IMR-90 (cell line): ENCODE results near the gene GCK. TPM values are rescaled to one million over a fixed set of nuclear protein-coding genes. Genes with fewer than 3 reads are reported as not detected.

Experiments used
- ATAC-seq: fragments of 200-7000 bp; cut with Tn5 transposase; 2 replicates; pipeline ENCODE4 v1.9.1; 2020; ENCODE audit warnings: low read depth, mild to moderate bottlenecking, moderate library complexity
- BruUV-seq: library from RNA; stranded (reverse); fragments of 400-500 nt; replicated peaks from 2 replicates; lab custom pipeline; 2021; lab: Mats Ljungman, UMichigan
- CTCF ChIA-PET: fragments of 300-600 bp; formaldehyde crosslinking; extraction: SDS; loops from one replicate; lab custom pipeline; 2021; ENCODE audit warnings: antibody characterized with exemption; lab: Yijun Ruan, JAX
- POLR2A ChIA-PET: fragments of 300-600 bp; sonication (Branson Sonifier 250); formaldehyde crosslinking; loops from one replicate; lab custom pipeline; 2022; ENCODE audit warnings: antibody characterized with exemption; ENCODE audit not compliant: unreplicated experiment; lab: Charles Lee
- DNase-seq: peaks from one replicate; pipeline ENCODE4 v3.0.0; 2013
- H2AFZ ChIP-seq: replicated peaks from 2 replicates; pipeline ENCODE3; 2013; ENCODE audit warnings: low read length, mild to moderate bottlenecking; ENCODE audit not compliant: poor library complexity
- H2AK5ac ChIP-seq: 2 replicates; pipeline ENCODE4 v1.6.1; 2013; ENCODE audit warnings: low read depth, low read length, inconsistent platforms
- H2AK9ac ChIP-seq: replicated peaks from 2 replicates; pipeline ENCODE3; 2013; ENCODE audit warnings: mild to moderate bottlenecking, low read depth, low read length, moderate library complexity; ENCODE audit not compliant: poor library complexity
- H2BK120ac ChIP-seq: 2 replicates; pipeline ENCODE4 v1.6.1; 2013; ENCODE audit warnings: low read depth, low read length, inconsistent platforms
- H2BK15ac ChIP-seq: 3 replicates; pipeline ENCODE4 v1.6.1; 2013; ENCODE audit warnings: low read depth, low read length, inconsistent platforms
- H2BK20ac ChIP-seq: 2 replicates; pipeline ENCODE4 v1.6.1; 2013; ENCODE audit warnings: low read depth, mild to moderate bottlenecking, inconsistent platforms, low read length, moderate library complexity
- H2BK5ac ChIP-seq: 2 replicates; pipeline ENCODE4 v1.6.1; 2013; ENCODE audit warnings: mild to moderate bottlenecking, low read depth, low read length, inconsistent platforms; ENCODE audit not compliant: poor library complexity, severe bottlenecking
- H3K14ac ChIP-seq: replicated peaks from 2 replicates; pipeline ENCODE4 v1.6.1; 2013; ENCODE audit warnings: low read depth, low read length, inconsistent platforms
- H3K18ac ChIP-seq: 2 replicates; pipeline ENCODE4 v1.6.1; 2013; ENCODE audit warnings: low read depth, low read length, control low read depth
- H3K23ac ChIP-seq: 2 replicates; pipeline ENCODE4 v1.6.1; 2013; ENCODE audit warnings: low read depth, low read length, inconsistent platforms
- H3K27ac ChIP-seq: 2 replicates; pipeline ENCODE4 v1.5.1; 2013; ENCODE audit warnings: mild to moderate bottlenecking, control low read depth, low read length; ENCODE audit not compliant: insufficient read depth
- H3K27me3 ChIP-seq: 2 replicates; pipeline ENCODE4 v1.6.1; 2013; ENCODE audit warnings: low read length; ENCODE audit not compliant: control insufficient read depth, insufficient read depth
- H3K36me3 ChIP-seq: 2 replicates; pipeline ENCODE4 v1.6.1; 2013; ENCODE audit warnings: low read length, mixed read lengths; ENCODE audit not compliant: control insufficient read depth, insufficient read depth
- H3K4ac ChIP-seq: 2 replicates; pipeline ENCODE4 v1.6.1; 2013; ENCODE audit warnings: low read depth, low read length, inconsistent platforms
- H3K4me1 ChIP-seq: 2 replicates; pipeline ENCODE4 v1.6.1; 2013; ENCODE audit warnings: low read length, mixed read lengths; ENCODE audit not compliant: control insufficient read depth, insufficient read depth
- H3K4me2 ChIP-seq: 2 replicates; pipeline ENCODE4 v1.6.1; 2013; ENCODE audit warnings: low read depth, mild to moderate bottlenecking, control low read depth, low read length, moderate library complexity
- H3K4me3 ChIP-seq: 2 replicates; pipeline ENCODE4 v1.5.1; 2013; ENCODE audit warnings: low read depth, mild to moderate bottlenecking, control low read depth, low read length, moderate library complexity; ENCODE audit not compliant: insufficient read depth
- H3K56ac ChIP-seq: 2 replicates; pipeline ENCODE4 v1.6.1; 2013; ENCODE audit warnings: low read length, inconsistent platforms; ENCODE audit not compliant: insufficient read depth; ENCODE audit errors: extremely low read depth
- H3K79me1 ChIP-seq, 2 experiments: 2 replicates each; pipeline ENCODE4 v1.6.1; 2013; ENCODE audit warnings: low read length in 2 of 2, inconsistent platforms in 1 of 2, low read depth in 1 of 2
- H3K9ac ChIP-seq: 2 replicates; pipeline ENCODE4 v1.6.1; 2013; ENCODE audit warnings: low read depth, low read length, control low read depth
- H3K9me1 ChIP-seq: 2 replicates; pipeline ENCODE4 v1.6.1; 2013; ENCODE audit warnings: low read length, inconsistent platforms; ENCODE audit not compliant: insufficient read depth
- H3K9me3 ChIP-seq: 2 replicates; pipeline ENCODE4 v1.6.1; 2013; ENCODE audit warnings: low read length; ENCODE audit not compliant: control insufficient read depth, insufficient read depth
- H4K20me1 ChIP-seq: 2 replicates; pipeline ENCODE4 v1.6.1; 2013; ENCODE audit warnings: low read length, inconsistent platforms; ENCODE audit not compliant: insufficient read depth
- H4K5ac ChIP-seq: 2 replicates; pipeline ENCODE4 v1.6.1; 2013; ENCODE audit warnings: mild to moderate bottlenecking, low read depth, low read length, control low read depth
- H4K8ac ChIP-seq, 2 experiments: 2 replicates each; pipeline ENCODE4 v1.6.1; 2013; ENCODE audit warnings: low read depth in 2 of 2, low read length in 2 of 2, control low read depth in 1 of 2, inconsistent platforms in 1 of 2
- H4K91ac ChIP-seq: 2 replicates; pipeline ENCODE4 v1.6.1; 2013; ENCODE audit warnings: low read depth, low read length, inconsistent platforms; ENCODE audit not compliant: insufficient read depth
- BHLHE40 ChIP-seq: fragments of 150-350 bp; IDR thresholded peaks from 2 replicates; pipeline ENCODE4 v1.6.1; 2016; ENCODE audit warnings: mild to moderate bottlenecking, low read depth, low read length
- CEBPB ChIP-seq: IDR thresholded peaks from 2 replicates; pipeline ENCODE4 v1.6.1; 2012; ENCODE audit warnings: low read depth, low read length, improper control_type of control experiment
- MAZ ChIP-seq: IDR thresholded peaks from 2 replicates; pipeline ENCODE4 v1.6.1; 2012; ENCODE audit warnings: low read depth, mild to moderate bottlenecking, low read length, improper control_type of control experiment, moderate library complexity, borderline replicate concordance
- MXI1 ChIP-seq: IDR thresholded peaks from 2 replicates; pipeline ENCODE4 v1.6.1; 2012; ENCODE audit warnings: low read depth, mild to moderate bottlenecking, low read length, moderate library complexity, borderline replicate concordance
- NFE2L2 ChIP-seq: fragments of 150-350 bp; IDR thresholded peaks from 2 replicates; pipeline ENCODE4 v1.6.1; 2016; ENCODE audit warnings: low read depth, mild to moderate bottlenecking, low read length
- POLR2A ChIP-seq: IDR thresholded peaks from 2 replicates; pipeline ENCODE4 v1.6.1; 2012; ENCODE audit warnings: mild to moderate bottlenecking, low read depth, low read length
- RAD21 ChIP-seq: IDR thresholded peaks from 2 replicates; pipeline ENCODE4 v1.6.1; 2012; ENCODE audit warnings: low read length, improper control_type of control experiment
- RCOR1 ChIP-seq: IDR thresholded peaks from 2 replicates; pipeline ENCODE4 v1.6.1; 2012; ENCODE audit warnings: mild to moderate bottlenecking, low read length, improper control_type of control experiment; ENCODE audit not compliant: insufficient replicate concordance
- RFX5 ChIP-seq: IDR thresholded peaks from 2 replicates; pipeline ENCODE4 v1.8.0; 2012; ENCODE audit warnings: low read depth, mild to moderate bottlenecking, low read length, moderate library complexity
- SMC3 ChIP-seq: fragments of 150-350 bp; IDR thresholded peaks from 2 replicates; pipeline ENCODE4 v1.6.1; 2016; ENCODE audit warnings: low read depth, mild to moderate bottlenecking, antibody characterized with exemption, low read length, moderate library complexity
- WGBS, 2 experiments: methylation state at CpG; one replicate each; pipeline versions ENCODE4 v1.1.5 to v1.1.7; 2013; ENCODE audit warnings: missing lambda C conversion rate in 2 of 2; ENCODE audit not compliant: insufficient read length in 1 of 2; ENCODE audit errors: extremely low coverage in 2 of 2; 5-methylcytosine and 5-hydroxymethylcytosine counted together
- dilution Hi-C: fragments of 300-500 bp; cut with HindIII; formaldehyde crosslinking; loops from one replicate; pipeline ENCODE4 v1.14.3; 2018; ENCODE audit warnings: low sequenced_read_pairs; ENCODE audit not compliant: unreplicated experiment
- in situ Hi-C: fragments of 300-500 bp; cut with MboI; formaldehyde crosslinking; loops from 3 replicates; pipeline ENCODE4 v1.14.3; 2019; ENCODE audit warnings: low sequenced_read_pairs, inconsistent platforms, mixed read lengths
- intact Hi-C: fragments of 100-400 bp; cut with micrococcal nuclease; formaldehyde crosslinking; loops from 2 replicates; pipeline ENCODE4 v1.10.0; 2022
- polyA plus RNA-seq, 3 experiments: library from polyadenylated mRNA; depleted of rRNA; stranded (reverse); fragments of >200 nt; gene quantifications; 2 replicates each; pipeline ENCODE4 v1.2.3, GENCODE V29; 2012; ENCODE audit warnings: low replicate concordance in 1 of 3
- total RNA-seq: library from RNA; depleted of rRNA; stranded (reverse); fragments of >200 nt; gene quantifications from 2 replicates; pipeline ENCODE4 v1.2.3, GENCODE V29; 2012
- TF ChIP-seq, protein P1 (sequence below): fragments of 150-350 bp; IDR thresholded peaks from 2 replicates; pipeline ENCODE4 v1.6.1; 2016; ENCODE audit warnings: low read depth, mild to moderate bottlenecking, low read length, moderate library complexity, borderline replicate concordance
- TF ChIP-seq, protein P2 (sequence below): conservative IDR thresholded peaks from 2 replicates; pipeline ENCODE4 v1.5.1; 2012; ENCODE audit warnings: mild to moderate bottlenecking, low read depth, low read length, improper control_type of control experiment

The GCK gene
- total and polyA plus RNA-seq, 2 of the 4 experiments (the other 2 are of a cell fraction): 0.14 to 0.18 TPM

DNA sequence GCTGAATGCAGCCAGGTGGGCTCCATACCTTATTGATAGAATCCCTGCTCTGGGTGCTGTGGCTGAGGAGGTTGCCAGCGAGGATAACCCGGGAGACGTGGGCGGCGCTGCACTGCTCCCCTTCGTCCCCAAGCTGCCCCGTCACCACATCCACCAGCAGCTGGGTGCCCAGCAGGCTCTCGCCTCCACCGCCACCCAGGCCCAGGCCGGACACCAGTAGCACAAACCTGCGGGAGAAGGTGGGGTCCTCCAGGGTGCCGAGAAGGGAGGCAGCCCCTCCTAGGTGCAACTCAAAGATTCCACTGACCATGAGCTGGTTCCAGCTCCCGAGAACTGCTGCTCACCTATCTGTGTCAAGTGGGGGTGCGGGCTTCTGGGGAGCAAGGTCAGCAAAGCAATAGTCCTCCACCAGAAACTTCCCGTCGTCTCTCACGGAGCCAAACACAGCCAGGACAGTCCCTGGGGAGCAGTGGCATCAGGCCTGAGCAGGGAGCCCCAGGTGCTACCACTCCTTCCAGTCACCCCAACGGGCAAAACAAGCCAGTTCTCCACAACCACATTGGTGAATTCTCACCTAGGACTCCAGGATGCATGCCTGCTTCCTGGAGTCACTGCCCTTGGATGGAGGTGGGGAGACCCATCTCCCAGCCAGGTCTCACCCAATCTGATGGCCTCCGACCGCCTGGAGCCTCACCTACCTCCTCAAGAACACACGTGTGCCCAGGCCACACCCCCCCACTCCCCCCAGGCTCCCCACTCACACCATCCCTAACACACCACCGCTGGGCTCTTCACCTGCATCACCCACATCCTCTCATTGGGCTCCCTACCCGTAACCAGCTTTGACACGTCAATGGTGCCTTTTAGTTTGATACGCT lies 72.2 kb downstream of the GCK start (continued):
- no peak for TF ChIP-seq NFE2L2

DNA sequence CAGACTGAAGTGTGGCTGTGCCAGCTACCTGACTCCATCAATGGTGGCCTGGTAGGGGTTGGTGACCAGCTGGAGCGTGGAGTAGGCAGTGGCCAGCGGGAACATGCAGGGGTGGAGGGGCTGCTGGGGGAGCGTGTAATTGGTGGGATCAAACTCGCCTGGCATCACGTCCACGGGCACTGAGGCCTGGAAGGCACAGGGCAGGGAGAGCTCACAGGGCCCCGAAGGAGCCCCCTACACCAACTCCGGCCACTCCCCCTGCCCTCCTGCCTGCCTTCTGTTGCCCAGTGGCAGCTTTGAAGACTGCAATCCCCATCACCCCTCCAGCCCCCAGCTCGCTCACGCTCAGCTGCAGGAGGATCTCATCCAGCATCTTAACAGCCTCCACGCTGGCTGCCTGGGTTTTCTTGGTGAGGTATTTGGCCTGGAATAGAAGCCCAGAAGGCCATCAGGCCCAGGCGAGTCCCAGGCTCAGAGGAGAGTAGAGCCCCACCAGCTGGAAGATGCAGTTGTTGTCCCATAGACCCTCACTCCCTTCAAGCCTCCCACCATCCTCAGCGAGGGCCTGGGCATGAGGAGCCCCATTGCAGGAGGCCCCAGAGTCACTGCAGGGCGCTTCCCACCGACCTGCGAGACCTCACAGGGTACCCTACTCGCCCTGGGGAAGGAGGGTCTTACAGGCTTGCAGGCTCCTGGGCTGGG lies 73.0 kb downstream of the GCK start:
- Histone ChIP-seq H2AK9ac (peak overlapping the region; percentile 28), H3K4me3 (no peak overlapping the region), H3K79me1 (peaks cover 4 to 30% of the 10 kb centered on the region in 2 experiments), H3K18ac (no peak overlapping the region), H3K27me3 (no peaks in the 10 kb centered on the region), H2AK5ac (no peak overlapping the region), H4K8ac (no peak overlapping the region), H2BK5ac (no peak overlapping the region), H2AFZ (no peak overlapping the region), H2BK20ac (no peak overlapping the region), H4K91ac (no peak overlapping the region), H3K9me3 (no peaks in the 10 kb centered on the region), H3K9ac (no peak overlapping the region), H3K4me1 (no peaks in the 10 kb centered on the region), H3K9me1 (0 out of 2 replicates have a peak, but pooled peaks cover 9% of the 10 kb centered on the region), H3K14ac (no peak overlapping the region), H3K4me2 (no peak overlapping the region), H3K23ac (no peak overlapping the region), H2BK15ac (no peak overlapping the region), H3K4ac (no peak overlapping the region), H2BK120ac (no peak overlapping the region), H4K5ac (no peak overlapping the region), H3K36me3 (peaks cover 44% of the 10 kb centered on the region), H3K27ac (no peak overlapping the region), H4K20me1 (no peaks in the 10 kb centered on the region; the same call in 1 of the 2 replicates), H3K56ac (no peak overlapping the region)
- ChIA-PET POLR2A (no interaction called here), CTCF (no interaction called here)
- 93% methylated on average over 8 of the region's 17 CpGs; no CpG with 5 or more reads in 1 of the 2 experiments for WGBS, 2 experiments
- dilution Hi-C loops (no loop called here), intact Hi-C loops (no loop called here), in situ Hi-C loops (no loop called here)
- DNase-seq: no peak
- BruUV-seq: no TSS peak
- ATAC-seq: no peak
- TF ChIP-seq BHLHE40: no peak
- TF ChIP-seq NFE2L2: no peak
- TF ChIP-seq MXI1: no peak
- no peak for TF ChIP-seq SMC3
- TF ChIP-seq RCOR1: no peak
- TF ChIP-seq, protein P1, sequence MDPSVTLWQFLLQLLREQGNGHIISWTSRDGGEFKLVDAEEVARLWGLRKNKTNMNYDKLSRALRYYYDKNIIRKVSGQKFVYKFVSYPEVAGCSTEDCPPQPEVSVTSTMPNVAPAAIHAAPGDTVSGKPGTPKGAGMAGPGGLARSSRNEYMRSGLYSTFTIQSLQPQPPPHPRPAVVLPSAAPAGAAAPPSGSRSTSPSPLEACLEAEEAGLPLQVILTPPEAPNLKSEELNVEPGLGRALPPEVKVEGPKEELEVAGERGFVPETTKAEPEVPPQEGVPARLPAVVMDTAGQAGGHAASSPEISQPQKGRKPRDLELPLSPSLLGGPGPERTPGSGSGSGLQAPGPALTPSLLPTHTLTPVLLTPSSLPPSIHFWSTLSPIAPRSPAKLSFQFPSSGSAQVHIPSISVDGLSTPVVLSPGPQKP: no peak
- no peak for TF ChIP-seq RAD21
- no peak for TF ChIP-seq POLR2A
- no peak for TF ChIP-seq RFX5
- TF ChIP-seq MAZ: no peak
- TF ChIP-seq CEBPB: no peak
- TF ChIP-seq, protein P2, sequence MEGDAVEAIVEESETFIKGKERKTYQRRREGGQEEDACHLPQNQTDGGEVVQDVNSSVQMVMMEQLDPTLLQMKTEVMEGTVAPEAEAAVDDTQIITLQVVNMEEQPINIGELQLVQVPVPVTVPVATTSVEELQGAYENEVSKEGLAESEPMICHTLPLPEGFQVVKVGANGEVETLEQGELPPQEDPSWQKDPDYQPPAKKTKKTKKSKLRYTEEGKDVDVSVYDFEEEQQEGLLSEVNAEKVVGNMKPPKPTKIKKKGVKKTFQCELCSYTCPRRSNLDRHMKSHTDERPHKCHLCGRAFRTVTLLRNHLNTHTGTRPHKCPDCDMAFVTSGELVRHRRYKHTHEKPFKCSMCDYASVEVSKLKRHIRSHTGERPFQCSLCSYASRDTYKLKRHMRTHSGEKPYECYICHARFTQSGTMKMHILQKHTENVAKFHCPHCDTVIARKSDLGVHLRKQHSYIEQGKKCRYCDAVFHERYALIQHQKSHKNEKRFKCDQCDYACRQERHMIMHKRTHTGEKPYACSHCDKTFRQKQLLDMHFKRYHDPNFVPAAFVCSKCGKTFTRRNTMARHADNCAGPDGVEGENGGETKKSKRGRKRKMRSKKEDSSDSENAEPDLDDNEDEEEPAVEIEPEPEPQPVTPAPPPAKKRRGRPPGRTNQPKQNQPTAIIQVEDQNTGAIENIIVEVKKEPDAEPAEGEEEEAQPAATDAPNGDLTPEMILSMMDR: no peak
